ENCODE results near the gene MAP2K3. TPM values are rescaled to one million over a fixed set of nuclear protein-coding genes. Genes with fewer than 3 reads are reported as not detected.

The MAP2K3 gene
- polyA plus RNA-seq, 1 experiment: 41.8 TPM

DNA sequence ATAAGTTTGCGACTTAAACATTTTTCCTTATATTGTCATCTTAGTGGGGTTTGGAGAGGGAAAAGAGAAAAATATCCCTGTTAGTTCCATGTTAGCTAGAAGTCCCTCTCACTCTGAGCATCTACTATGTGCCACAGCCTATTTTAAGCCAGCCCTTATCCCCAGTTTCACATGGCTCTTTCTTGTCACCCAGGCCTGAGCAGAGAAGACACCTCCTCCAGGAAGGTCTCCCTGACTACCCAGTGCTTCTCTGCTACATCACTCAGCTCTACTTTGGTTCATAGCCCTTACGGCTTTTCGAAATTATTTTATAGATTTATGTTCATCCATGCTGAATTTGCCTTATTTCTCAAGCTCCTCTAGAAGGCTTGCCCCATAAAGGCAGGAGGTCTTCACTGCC is 7.2 kb upstream of the MAP2K3 start:
- no peak overlapping the region for H3K4me3 ChIP-seq (ENCODE audit: low read depth, low read length)
- no peak for DNase-seq (ENCODE audit: low read depth)
- ChIA-PET POLR2A (no interaction called here), CTCF (interaction anchor here (1.0 to 1.3 kb wide), 3 partner anchors 9 to 158 kb away, joined by 3 read pairs; no protein-coding TSS in a partner anchor)
- no peaks in the 10 kb centered on the region for H3K27me3 ChIP-seq (ENCODE audit: control insufficient read depth, insufficient read depth, low read length)
- no peaks in the 10 kb centered on the region for H3K36me3 ChIP-seq (ENCODE audit: control insufficient read depth, insufficient read depth, low read length)
- no peak for TF ChIP-seq CTCF (IDR thresholded peaks at IDR 0.05; ENCODE audit: insufficient read depth, low read depth, low read length)

- no peak for DNase-seq (ENCODE audit: low read depth)
- ChIA-PET POLR2A (no interaction called here), CTCF (interaction anchor here (0.9 to 2.4 kb wide), 20 partner anchors 10 to 246 kb away, joined by 3 to 25 read pairs (median 4); partner anchors contain the start of gene DHRS7B)
- Histone ChIP-seq H3K4me3 (ENCODE audit: low read depth, low read length) (no peak overlapping the region), H3K36me3 (ENCODE audit: control insufficient read depth, insufficient read depth, low read length) (no peaks in the 10 kb centered on the region), H3K27me3 (ENCODE audit: control insufficient read depth, insufficient read depth, low read length) (no peaks in the 10 kb centered on the region)
- TF ChIP-seq CTCF (IDR thresholded peaks at IDR 0.05; ENCODE audit: insufficient read depth, low read depth, low read length): no peak
These were observed 5.9 kb upstream of the MAP2K3 start for GRCh38 chr17:21278450-21279197.

DNA sequence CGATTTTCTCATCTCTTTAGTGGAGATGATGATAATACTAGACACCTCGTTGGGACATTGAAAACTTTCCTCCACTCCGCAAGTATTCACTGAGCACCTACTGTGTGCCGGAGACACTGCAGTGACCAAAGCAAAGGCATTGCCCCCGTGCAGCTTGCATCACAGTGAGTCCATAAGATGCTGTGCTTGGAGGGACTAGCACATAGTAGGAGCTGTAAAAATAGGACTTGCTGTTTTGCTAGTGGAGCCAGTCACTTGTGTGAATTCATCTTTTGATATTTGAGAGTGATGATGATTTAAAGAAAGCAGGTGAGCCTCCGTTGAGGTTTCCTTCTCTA is 5.3 kb upstream of the MAP2K3 start:
- Histone ChIP-seq H3K36me3 (ENCODE audit: control insufficient read depth, insufficient read depth, low read length) (no peaks in the 10 kb centered on the region), H3K27me3 (ENCODE audit: control insufficient read depth, insufficient read depth, low read length) (no peaks in the 10 kb centered on the region), H3K4me3 (ENCODE audit: low read depth, low read length) (no peak overlapping the region)
- POLR2A ChIA-PET: no interaction called here
- CTCF ChIA-PET: interaction anchor here (0.9 to 2.4 kb wide), 22 partner anchors 9 to 246 kb away, joined by 3 to 25 read pairs (median 4); partner anchors contain the start of gene DHRS7B
- no peak for TF ChIP-seq CTCF (IDR thresholded peaks at IDR 0.05; ENCODE audit: insufficient read depth, low read depth, low read length)
- DNase-seq (ENCODE audit: low read depth): no peak

DNA sequence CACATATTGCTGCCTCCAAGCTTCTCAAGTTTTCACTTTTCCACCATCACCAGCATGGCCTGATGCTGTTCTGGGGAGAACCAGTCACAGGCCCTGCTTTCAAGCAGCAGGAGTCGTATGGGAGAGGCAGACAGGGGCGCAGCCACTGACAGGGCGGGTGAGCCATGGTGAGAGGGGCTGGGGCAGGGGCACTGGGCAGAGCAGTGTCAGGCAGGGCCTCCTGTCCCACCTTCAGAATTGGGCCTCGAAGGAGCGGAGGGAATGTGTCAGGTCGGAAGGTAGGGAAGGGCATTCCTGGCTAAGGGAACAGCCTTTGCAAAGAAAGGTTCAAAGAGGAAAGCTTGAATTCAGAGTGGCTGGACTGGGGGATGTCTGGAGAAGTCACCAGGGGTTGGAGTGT is 4.9 kb upstream of the MAP2K3 start:
- Histone ChIP-seq H3K36me3 (ENCODE audit: control insufficient read depth, insufficient read depth, low read length) (no peaks in the 10 kb centered on the region), H3K27me3 (ENCODE audit: control insufficient read depth, insufficient read depth, low read length) (no peaks in the 10 kb centered on the region), H3K4me3 (ENCODE audit: low read depth, low read length) (no peak overlapping the region)
- no peak for DNase-seq (ENCODE audit: low read depth)
- CTCF ChIA-PET: interaction anchor here (0.7 to 2.4 kb wide), 24 partner anchors 9 to 245 kb away, joined by 3 to 25 read pairs (median 4); partner anchors contain the start of genes DHRS7B and NATD1
- POLR2A ChIA-PET: no interaction called here
- TF ChIP-seq CTCF (IDR thresholded peaks at IDR 0.05; ENCODE audit: insufficient read depth, low read depth, low read length): no peak

DNA sequence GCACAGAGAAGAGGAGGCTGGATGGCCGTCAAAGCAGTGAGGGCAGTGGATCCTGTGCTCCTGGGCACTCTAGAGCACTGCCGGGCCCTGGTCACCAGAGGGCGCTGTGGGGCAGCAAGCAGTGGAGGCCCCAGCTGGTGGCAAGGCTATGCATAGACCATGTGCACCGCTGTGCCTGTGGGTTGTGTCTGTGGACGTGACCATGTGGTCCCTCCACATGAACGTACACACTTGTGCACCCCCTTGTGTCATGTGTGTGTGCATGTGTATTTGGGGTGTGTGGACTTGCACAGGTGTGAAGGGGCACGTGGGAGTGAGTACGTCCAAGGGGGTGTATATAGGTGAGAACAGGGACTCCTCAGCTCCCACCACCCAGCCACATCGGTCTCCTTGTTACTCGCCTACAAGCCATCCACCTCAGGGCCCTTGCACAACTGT is 4.4 kb upstream of the MAP2K3 start:
- TF ChIP-seq CTCF (IDR thresholded peaks at IDR 0.05; ENCODE audit: insufficient read depth, low read depth, low read length): peak; percentile 100
- Histone ChIP-seq H3K27me3 (ENCODE audit: control insufficient read depth, insufficient read depth, low read length) (no peaks in the 10 kb centered on the region), H3K4me3 (ENCODE audit: low read depth, low read length) (no peak overlapping the region), H3K36me3 (ENCODE audit: control insufficient read depth, insufficient read depth, low read length) (no peaks in the 10 kb centered on the region)
- CTCF ChIA-PET: interaction anchor here (0.6 to 2.4 kb wide), 18 partner anchors 8 to 245 kb away, joined by 3 to 25 read pairs (median 5); partner anchors contain the start of genes DHRS7B and NATD1
- no peak for DNase-seq (ENCODE audit: low read depth)
- POLR2A ChIA-PET: no interaction called here
